PC-9 (cell line): ENCODE measurements around the gene SLC8A2. TPM values are rescaled to one million over a fixed set of nuclear protein-coding genes. Genes with fewer than 3 reads are reported as not detected.

Experiments used
- BruUV-seq: library from RNA; stranded (reverse); fragments of 400-500 nt; replicated peaks from 2 replicates; lab custom pipeline; 2021; lab: Mats Ljungman, UMichigan
- CTCF ChIA-PET: fragments of 300-600 bp; sonication (Branson Sonifier 250); formaldehyde crosslinking; loops from one replicate; lab custom pipeline; 2022; ENCODE audit warnings: antibody characterized with exemption; lab: Charles Lee
- POLR2A ChIA-PET: fragments of 300-600 bp; sonication (Branson Sonifier 250); formaldehyde crosslinking; loops from one replicate; lab custom pipeline; 2022; ENCODE audit warnings: antibody characterized with exemption; ENCODE audit not compliant: unreplicated experiment; lab: Charles Lee
- DNase-seq, 2 experiments: peaks; one replicate each; pipeline versions ENCODE4 v3.0.0 to v3.0.0-alpha.2; 2015 to 2022; ENCODE audit warnings: mixed read lengths in 1 of 2
- H2AFZ ChIP-seq: fragments of 200-600 bp; sonication (generic); 2 replicates; pipeline ENCODE4 v1.8.1; 2017; ENCODE audit warnings: antibody characterized with exemption
- H3F3A ChIP-seq: fragments of 200-600 bp; sonication (generic); 2 replicates; pipeline ENCODE4 v1.8.1; 2017; ENCODE audit warnings: antibody characterized with exemption, mild to moderate bottlenecking, low read depth; ENCODE audit not compliant: insufficient read depth
- H3K27ac ChIP-seq: fragments of 200-600 bp; sonication (generic); 2 replicates; pipeline ENCODE4 v1.6.1; 2016; ENCODE audit warnings: mixed run types
- H3K27me3 ChIP-seq: fragments of 200-600 bp; sonication (generic); 2 replicates; pipeline ENCODE4 v1.6.1; 2016; ENCODE audit warnings: low read depth, mixed run types; ENCODE audit not compliant: insufficient read depth
- H3K36me3 ChIP-seq: fragments of 200-600 bp; sonication (generic); 2 replicates; pipeline ENCODE4 v1.6.1; 2016; ENCODE audit warnings: low read depth, mixed run types
- H3K4me1 ChIP-seq: fragments of 200-600 bp; sonication (generic); replicated peaks from 2 replicates; pipeline ENCODE4 v1.6.1; 2016; ENCODE audit warnings: mixed run types; ENCODE audit not compliant: insufficient read depth
- H3K4me2 ChIP-seq: fragments of 200-600 bp; sonication (generic); 2 replicates; pipeline ENCODE4 v1.6.1; 2017; ENCODE audit warnings: mixed run types
- H3K4me3 ChIP-seq: fragments of 200-600 bp; sonication (generic); 2 replicates; pipeline ENCODE4 v1.6.1; 2016; ENCODE audit warnings: mixed run types
- H3K79me2 ChIP-seq: fragments of 200-600 bp; sonication (generic); 2 replicates; pipeline ENCODE4 v1.6.1; 2017; ENCODE audit warnings: low read depth, mixed run types
- H3K9me2 ChIP-seq: fragments of 200-600 bp; sonication (generic); 2 replicates; pipeline ENCODE4 v1.8.1; 2017; ENCODE audit warnings: mild to moderate bottlenecking; ENCODE audit not compliant: insufficient read depth
- H3K9me3 ChIP-seq: fragments of 200-600 bp; sonication (generic); 2 replicates; pipeline ENCODE4 v1.8.1; 2016; ENCODE audit warnings: low read depth; ENCODE audit not compliant: insufficient read depth
- H4K20me1 ChIP-seq: fragments of 200-600 bp; sonication (generic); 2 replicates; pipeline ENCODE4 v1.8.1; 2017; ENCODE audit not compliant: insufficient read depth
- CTCF ChIP-seq: fragments of 200-600 bp; sonication (generic); conservative IDR thresholded peaks from 2 replicates; pipeline ENCODE4 v1.6.1; 2017; ENCODE audit warnings: mixed run types, antibody characterized with exemption, mild to moderate bottlenecking, moderate library complexity
- EZH2 ChIP-seq: fragments of 200-600 bp; sonication (generic); IDR thresholded peaks from 2 replicates; pipeline ENCODE4 v1.8.0; 2017; ENCODE audit warnings: antibody characterized with exemption, low read depth
- intact Hi-C: fragments of 100-400 bp; cut with micrococcal nuclease; formaldehyde crosslinking; loops from one replicate; pipeline ENCODE4 v1.10.0; 2022; ENCODE audit not compliant: unreplicated experiment
- total RNA-seq: library from RNA; stranded (reverse); gene quantifications from 2 replicates; pipeline ENCODE4 v1.2.3, GENCODE V29; 2021

Gene SLC8A2
- total RNA-seq, 1 experiment from 2014 or later = not detected

DNA sequence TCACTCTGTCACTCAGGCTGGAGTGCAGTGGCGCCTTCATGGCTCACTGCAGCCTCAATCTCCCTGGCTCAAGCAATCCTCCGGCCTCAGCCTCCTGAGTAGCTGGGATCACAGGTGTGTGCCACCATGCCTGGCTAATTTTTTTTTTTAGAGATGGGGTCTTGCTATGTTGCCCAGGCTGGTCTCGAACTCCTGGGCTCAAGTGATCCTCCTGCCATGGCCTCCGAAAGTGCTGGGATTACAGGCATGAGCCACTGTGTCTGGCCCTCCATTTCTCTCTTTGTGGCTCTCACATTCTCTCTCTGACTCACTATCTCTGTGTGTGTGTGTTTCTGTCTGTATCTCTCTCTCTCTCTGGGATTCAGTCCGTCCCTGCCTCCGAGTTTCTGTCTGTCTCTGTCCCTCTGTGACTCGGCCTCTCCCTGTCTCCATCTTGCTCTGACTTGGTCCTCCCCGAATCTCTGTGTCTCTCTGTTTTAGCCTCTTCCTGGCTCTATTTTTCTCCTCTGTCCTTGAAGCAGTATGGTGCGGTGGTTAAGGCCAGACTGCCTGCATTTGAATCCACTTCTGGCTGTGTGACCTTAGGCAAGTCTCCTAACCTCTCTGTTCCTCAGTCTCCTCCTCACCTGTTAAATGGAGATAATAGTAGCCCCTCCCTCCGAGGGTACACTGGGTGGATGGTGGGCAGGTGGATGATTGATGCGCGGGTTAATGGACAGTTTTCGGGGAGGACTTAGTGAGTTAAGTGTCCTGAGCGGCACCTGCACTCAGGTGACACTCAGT, 63.3 kb downstream of the SLC8A2 start:
- Histone ChIP-seq H3K4me3 (no peak overlapping the region), H3K4me2 (no peak overlapping the region), H3K36me3 (no peaks in the 10 kb centered on the region), H3K9me2 (no peaks in the 10 kb centered on the region), H3K27ac (no peak overlapping the region), H3K79me2 (no peaks in the 10 kb centered on the region), H3K27me3 (peaks cover 78% of the 10 kb centered on the region), H2AFZ (no peak overlapping the region), H3K9me3 (no peaks in the 10 kb centered on the region), H3K4me1 (no peaks in the 10 kb centered on the region), H3F3A (no peaks in the 10 kb centered on the region), H4K20me1 (no peaks in the 10 kb centered on the region)
- ChIA-PET CTCF (no interaction called here), POLR2A (no interaction called here)
- intact Hi-C loops = no loop called here
- DNase-seq = no peak
- TF ChIP-seq CTCF = no peak
- TF ChIP-seq EZH2 = peak; percentile 33; the same call in 1 of the 2 replicates
- no TSS peak for BruUV-seq

GRCh38 chr19:47407417-47407774, 64.3 kb downstream of the SLC8A2 start:
- BruUV-seq = no TSS peak
- H3K9me3 ChIP-seq = no peaks in the 10 kb centered on the region
- H3K27me3 ChIP-seq = peaks cover 78% of the 10 kb centered on the region
- DNase-seq = no peak
- no peaks in the 10 kb centered on the region for H4K20me1 ChIP-seq
- no peaks in the 10 kb centered on the region for H3K9me2 ChIP-seq
- H2AFZ ChIP-seq = no peak overlapping the region
- ChIA-PET POLR2A (no interaction called here), CTCF (no interaction called here)
- no peak overlapping the region for H3K4me2 ChIP-seq
- no peaks in the 10 kb centered on the region for H3K36me3 ChIP-seq
- H3K4me3 ChIP-seq = no peak overlapping the region
- H3K79me2 ChIP-seq = no peaks in the 10 kb centered on the region
- intact Hi-C loops = no loop called here
- TF ChIP-seq EZH2 = no peak
- no peak for TF ChIP-seq CTCF
- no peaks in the 10 kb centered on the region for H3K4me1 ChIP-seq
- no peak overlapping the region for H3K27ac ChIP-seq
- no peaks in the 10 kb centered on the region for H3F3A ChIP-seq

GRCh38 chr19:47406711-47407416, 64.8 kb downstream of the SLC8A2 start:
- ChIA-PET CTCF (no interaction called here), POLR2A (no interaction called here)
- Histone ChIP-seq H3F3A (no peaks in the 10 kb centered on the region), H2AFZ (no peak overlapping the region), H3K27me3 (peaks cover 75% of the 10 kb centered on the region), H4K20me1 (no peaks in the 10 kb centered on the region), H3K27ac (no peak overlapping the region), H3K9me2 (no peaks in the 10 kb centered on the region), H3K79me2 (no peaks in the 10 kb centered on the region), H3K36me3 (no peaks in the 10 kb centered on the region), H3K4me3 (no peak overlapping the region), H3K9me3 (no peaks in the 10 kb centered on the region), H3K4me1 (no peaks in the 10 kb centered on the region), H3K4me2 (no peak overlapping the region)
- no peak for DNase-seq
- intact Hi-C loops = no loop called here
- no TSS peak for BruUV-seq
- TF ChIP-seq CTCF = no peak
- TF ChIP-seq EZH2 = no peak
